NCI-H128 (cell line): ENCODE measurements around the gene ZSCAN20.

Experiments
- DNase-seq: peaks from one replicate; lab custom pipeline; 2025; ENCODE audit not compliant: unreplicated experiment; lab: John Stamatoyannopoulos, UW

ZSCAN20 gene

GRCh38 chr1:33472269-33472980 lies at the start of gene ZSCAN20:
Gene ZSCAN20 (plus strand): TSS chr1:33472645. CDS start chr1:33479289, 6,644 bp downstream.
- DNase-seq = peak; percentile 97

- no peak for DNase-seq
Measured at GRCh38 chr1:33424205-33424604, 48.2 kb upstream of the ZSCAN20 start.

DNA sequence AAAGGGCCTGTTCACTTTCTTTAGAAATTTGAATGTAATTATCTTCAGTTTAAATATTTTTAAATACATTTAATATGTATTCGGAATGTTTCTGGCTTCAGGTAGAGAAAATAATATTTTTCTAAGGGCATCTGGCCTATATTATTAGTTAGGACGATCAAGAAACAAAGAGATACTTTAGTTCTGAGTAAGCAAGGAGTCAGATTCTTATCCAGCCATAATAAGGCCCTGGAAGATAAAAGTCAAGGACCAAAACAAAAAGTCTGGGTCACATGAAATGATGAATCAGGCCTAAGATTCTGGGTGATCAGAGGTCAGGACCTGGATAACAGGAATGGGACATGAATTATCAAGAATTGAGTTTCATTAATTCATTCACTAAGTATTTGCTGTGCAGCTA lies 47.8 kb upstream of the ZSCAN20 start:
- DNase-seq = no peak

DNA sequence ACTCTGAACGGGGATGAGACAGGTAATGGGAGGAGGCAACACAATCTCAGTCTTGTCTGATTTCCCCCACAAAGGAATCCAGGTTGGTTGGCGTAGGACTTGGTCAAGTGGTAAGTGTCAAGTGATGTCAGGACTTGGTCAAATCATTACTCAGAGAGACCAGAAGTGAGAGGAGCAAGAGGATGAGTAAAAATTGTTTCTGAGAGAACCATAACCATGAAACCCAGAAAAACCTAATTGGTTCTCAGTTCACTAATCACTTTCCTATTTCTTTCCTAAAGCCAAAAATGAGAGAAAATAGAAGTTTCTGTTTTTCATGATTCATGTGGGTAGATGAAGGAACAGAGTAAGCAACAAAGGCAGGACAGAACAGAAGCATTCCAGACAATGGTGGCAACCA lies 46.5 kb upstream of the ZSCAN20 start:
- no peak for DNase-seq

- DNase-seq = no peak
Measured at GRCh38 chr1:33426916-33427315, 45.5 kb upstream of the ZSCAN20 start.

- no peak for DNase-seq
Measured at GRCh38 chr1:33428661-33429060, 43.8 kb upstream of the ZSCAN20 start.

DNA sequence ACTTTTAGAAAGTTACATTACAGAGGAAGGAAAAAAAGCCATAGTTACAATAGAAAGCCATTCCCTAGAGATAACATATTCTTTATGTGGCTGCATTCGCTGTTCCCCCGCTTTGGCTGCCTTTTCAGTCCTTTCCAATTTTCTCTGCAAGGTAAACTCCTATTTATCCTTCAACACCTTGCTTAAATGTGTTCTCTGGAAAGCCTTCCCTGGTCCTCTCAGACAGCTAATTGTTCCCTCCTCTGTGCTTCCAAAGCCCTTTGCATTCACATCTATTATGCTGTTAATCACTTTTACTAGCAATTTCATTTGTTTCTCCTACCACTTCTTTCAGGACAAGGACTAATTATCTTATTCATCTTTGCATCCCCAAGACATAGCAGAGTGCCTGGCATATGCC lies 43.1 kb upstream of the ZSCAN20 start:
- no peak for DNase-seq

DNA sequence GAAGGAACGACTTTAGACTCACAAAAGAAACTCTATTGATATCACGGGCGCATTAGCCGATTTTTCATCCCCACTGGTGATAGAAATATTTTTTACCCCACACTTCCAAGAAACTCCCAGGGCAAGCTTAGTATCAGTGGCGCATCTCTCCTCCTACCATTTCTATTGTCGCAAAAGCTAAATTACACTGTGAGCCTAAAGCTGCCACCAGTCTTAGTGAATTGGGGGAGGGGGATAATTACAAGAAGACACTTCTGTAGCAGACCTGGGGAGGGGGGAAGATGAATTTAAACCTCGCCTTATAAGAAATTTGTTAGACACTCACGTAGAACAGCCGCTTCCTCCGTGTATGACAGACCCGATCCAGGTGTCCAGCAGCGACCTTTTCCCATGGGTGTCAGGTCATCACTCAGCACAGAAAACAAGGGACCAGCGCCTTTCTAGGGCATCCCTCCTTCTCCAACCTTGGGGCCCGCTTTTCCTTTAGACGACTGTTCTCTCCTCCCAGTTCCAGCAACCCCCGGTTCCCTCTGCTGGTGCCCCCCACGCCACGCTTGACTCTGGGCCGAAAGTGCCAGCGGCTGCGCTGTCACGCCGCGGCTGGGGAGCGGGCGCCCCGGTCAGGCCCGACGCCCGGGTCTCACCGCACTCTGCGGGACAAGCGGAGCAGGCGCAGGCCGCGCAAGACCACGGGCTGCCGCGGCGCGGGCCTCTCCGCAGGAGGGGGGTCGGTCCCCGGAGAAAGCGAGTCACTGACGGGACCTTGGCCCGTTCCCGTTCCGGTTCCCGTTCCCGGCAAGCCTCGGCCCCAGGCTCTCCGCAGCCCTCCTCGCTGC lies 42.4 kb upstream of the ZSCAN20 start:
- DNase-seq = no peak

GRCh38 chr1:33430692-33431593 lies 41.5 kb upstream of the ZSCAN20 start, which contains the start of gene PHC2:
Gene PHC2 (minus strand): TSS chr1:33431095. CDS start chr1:33375539, 55,556 bp downstream.
- DNase-seq = peak; percentile 97

GRCh38 chr1:33433509-33434362 lies 38.7 kb upstream of the ZSCAN20 start:
- no peak for DNase-seq

DNA sequence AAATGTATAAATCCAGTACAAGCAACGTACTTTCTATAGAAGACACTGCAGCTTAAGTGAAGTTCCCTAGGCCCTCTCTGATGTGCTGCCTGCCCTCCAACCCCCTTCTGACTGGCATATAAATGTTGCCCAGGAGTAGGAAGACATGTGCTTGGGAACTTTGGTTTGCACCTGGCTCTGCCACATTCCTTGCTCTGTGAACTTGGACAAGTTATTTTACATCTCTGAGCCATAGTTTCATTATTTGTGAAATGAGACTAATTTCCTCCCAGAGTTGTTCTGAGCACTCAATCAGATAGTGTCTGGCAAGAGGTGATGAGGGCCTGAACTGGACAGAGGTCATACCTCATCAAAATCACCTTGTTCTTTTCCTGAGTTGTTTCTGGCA lies 38.1 kb upstream of the ZSCAN20 start:
- DNase-seq = no peak

GRCh38 chr1:33435096-33435820 lies 37.2 kb upstream of the ZSCAN20 start:
- no peak for DNase-seq

- DNase-seq = no peak
Measured at GRCh38 chr1:33436557-33437285, 35.7 kb upstream of the ZSCAN20 start.

- DNase-seq = no peak
Measured at GRCh38 chr1:33438364-33439160, 33.9 kb upstream of the ZSCAN20 start.

DNA sequence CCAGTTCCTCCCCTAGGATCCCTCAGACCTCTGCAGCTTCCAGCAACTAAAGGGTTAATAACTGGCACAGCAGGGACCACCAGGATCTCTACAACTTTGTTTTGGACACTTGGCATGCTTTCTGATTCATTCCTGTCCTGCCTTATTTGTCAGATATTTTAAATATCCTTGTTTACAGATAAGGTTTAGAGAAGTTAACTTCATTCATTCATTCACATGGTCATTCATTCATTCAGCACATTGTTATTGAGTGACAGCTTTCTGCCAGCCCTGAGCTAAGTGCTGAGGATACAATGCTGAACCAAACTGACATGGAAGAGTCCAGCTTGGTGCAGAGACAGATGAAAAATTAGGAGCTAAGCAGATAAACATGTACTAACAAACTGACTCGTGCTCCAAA lies 32.8 kb upstream of the ZSCAN20 start:
- DNase-seq = no peak

- no peak for DNase-seq
Measured at GRCh38 chr1:33441088-33441745, 31.2 kb upstream of the ZSCAN20 start.

- no peak for DNase-seq
Measured at GRCh38 chr1:33442141-33442540, 30.3 kb upstream of the ZSCAN20 start.
